Epithelial cell of proximal tubule (primary cell): ENCODE data around the gene SIRT5. TPM values are rescaled to one million over a fixed set of nuclear protein-coding genes. Genes with fewer than 3 reads are reported as not detected.

Source experiments
- DNase-seq: peaks from one replicate; pipeline ENCODE4 v3.0.0-alpha.2; 2011; ENCODE audit warnings: low read depth
- H3K4me3 ChIP-seq: 2 replicates; pipeline ENCODE4 v1.5.1; 2011; ENCODE audit warnings: low read depth, mild to moderate bottlenecking, low read length
- CTCF ChIP-seq: conservative IDR thresholded peaks from 2 replicates; pipeline ENCODE4 v1.5.1; 2012; ENCODE audit warnings: low read depth, mild to moderate bottlenecking, low read length
- total RNA-seq: library from RNA; depleted of rRNA; stranded (reverse); fragments of >200 nt; gene quantifications from 2 replicates; pipeline ENCODE4 v1.2.3, GENCODE V29; 2015

Gene SIRT5
- total RNA-seq, 1 donor from 2014 or later = 4.6 TPM

DNA sequence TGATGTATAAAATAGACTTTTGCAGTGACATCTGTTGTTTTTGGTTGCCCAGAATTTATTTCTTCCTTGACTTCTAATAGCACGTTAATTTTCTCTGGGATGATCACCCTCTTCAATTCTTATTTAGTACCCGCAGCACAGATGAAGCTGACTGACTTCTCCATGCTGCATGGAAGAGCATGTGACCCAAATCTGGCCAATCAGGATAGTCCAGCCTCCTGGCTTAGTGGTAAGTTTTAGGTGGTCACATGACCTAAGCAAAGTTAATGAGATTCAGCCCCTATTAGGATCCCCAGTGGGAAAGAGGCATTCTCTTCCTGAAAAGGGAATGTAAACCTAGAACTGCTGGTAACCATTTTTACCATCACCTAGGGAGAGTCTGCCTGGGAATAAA, 13.8 kb upstream of the SIRT5 start:
- no peak overlapping the region for H3K4me3 ChIP-seq
- DNase-seq = no peak
- no peak for TF ChIP-seq CTCF

DNA sequence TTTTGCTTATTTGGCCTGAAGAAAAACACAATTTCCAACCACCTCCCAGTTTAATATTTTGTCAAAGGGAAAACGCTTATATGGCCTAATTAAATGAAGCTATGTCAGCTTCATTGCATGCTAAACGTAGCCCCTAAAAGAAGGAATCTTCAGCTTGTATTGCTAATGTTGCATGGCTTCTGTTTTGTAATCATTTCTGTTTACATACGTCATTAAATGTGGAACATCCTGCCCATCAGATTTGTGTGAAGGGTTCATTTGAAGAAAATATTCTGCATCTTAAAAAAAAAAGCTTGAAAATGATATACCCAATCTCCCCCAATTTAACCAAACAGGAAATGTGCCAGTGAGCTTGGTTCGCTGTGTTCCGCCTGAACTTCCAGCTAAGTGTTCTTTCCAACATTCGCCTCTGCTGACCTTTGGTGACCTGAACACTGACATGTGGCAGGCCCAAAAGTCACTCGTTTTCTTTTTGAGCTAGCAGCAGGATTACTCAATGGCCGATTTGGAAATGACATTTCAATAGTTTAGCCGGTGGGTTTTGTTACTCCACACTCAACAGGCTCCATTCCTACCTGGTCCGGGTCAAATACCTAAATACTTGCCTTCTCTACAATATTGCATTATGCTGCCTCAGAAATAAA, 12.7 kb upstream of the SIRT5 start:
- no peak for TF ChIP-seq CTCF
- DNase-seq = no peak
- H3K4me3 ChIP-seq = no peak overlapping the region

DNA sequence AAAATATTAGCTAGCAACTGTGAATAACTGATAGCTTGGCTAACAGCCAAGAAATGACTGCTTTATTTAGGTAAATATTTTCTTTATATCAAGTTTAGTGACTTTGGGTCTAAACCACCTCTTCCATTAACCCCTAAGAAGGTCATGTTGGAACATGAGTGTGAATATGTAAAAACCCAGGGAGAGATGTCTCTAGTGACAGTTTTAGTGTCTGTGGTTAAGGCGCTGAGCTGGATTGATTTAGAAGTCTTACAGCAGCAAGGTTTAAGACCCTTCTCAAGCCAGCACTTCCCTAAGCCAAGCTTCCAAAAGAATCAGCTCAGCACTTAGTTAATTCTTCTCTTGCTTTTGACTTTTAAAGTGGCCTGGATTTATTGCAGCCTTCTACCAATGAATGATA, 11.4 kb upstream of the SIRT5 start:
- no peak for DNase-seq
- TF ChIP-seq CTCF = no peak
- H3K4me3 ChIP-seq = no peak overlapping the region

GRCh38 chr6:13565921-13566320, 8.5 kb upstream of the SIRT5 start:
- DNase-seq = no peak
- no peak overlapping the region for H3K4me3 ChIP-seq
- no peak for TF ChIP-seq CTCF

GRCh38 chr6:13566500-13566899, 7.9 kb upstream of the SIRT5 start:
- H3K4me3 ChIP-seq = no peak overlapping the region
- DNase-seq = no peak
- TF ChIP-seq CTCF = no peak

DNA sequence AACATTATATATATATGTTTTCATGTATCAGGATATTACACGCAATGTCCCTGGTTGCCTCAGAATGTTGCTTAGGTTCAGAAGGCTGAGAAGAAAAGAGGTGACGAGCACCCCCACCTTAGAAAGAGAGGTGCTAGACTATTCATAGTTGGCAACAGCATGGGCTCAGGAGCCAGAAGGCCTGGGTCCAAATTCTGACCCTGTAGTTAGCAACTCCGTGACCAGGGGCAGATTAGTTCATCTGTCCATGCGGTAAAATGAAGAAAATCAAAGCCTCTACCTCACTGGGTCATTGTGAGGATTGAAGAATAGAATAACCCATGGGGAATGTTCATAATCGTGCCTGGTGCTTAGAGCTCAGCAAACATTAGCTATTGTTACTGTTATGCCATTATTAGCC, 5.4 kb upstream of the SIRT5 start:
- no peak for TF ChIP-seq CTCF
- no peak overlapping the region for H3K4me3 ChIP-seq
- DNase-seq = no peak

GRCh38 chr6:13572240-13572639, 2.2 kb upstream of the SIRT5 start:
- no peak for TF ChIP-seq CTCF
- no peak overlapping the region for H3K4me3 ChIP-seq
- no peak for DNase-seq
